PC-3 (cell line): ENCODE measurements around the gene BCLAF1.

ENCODE experiments used
- EZH2 ChIP-seq: fragments of 300-600 bp; sonication (generic); IDR thresholded peaks from one replicate; pipeline ENCODE4 v1.6.1; 2017; ENCODE audit warnings: antibody characterized with exemption, mild to moderate bottlenecking, low read length; ENCODE audit not compliant: unreplicated experiment
- TF ChIP-seq, protein P1 (sequence below): fragments of 300-600 bp; sonication (generic); conservative IDR thresholded peaks from 2 replicates; pipeline ENCODE4 v1.5.1; 2017; ENCODE audit warnings: antibody characterized with exemption, low read depth, mild to moderate bottlenecking, low read length

DNA sequence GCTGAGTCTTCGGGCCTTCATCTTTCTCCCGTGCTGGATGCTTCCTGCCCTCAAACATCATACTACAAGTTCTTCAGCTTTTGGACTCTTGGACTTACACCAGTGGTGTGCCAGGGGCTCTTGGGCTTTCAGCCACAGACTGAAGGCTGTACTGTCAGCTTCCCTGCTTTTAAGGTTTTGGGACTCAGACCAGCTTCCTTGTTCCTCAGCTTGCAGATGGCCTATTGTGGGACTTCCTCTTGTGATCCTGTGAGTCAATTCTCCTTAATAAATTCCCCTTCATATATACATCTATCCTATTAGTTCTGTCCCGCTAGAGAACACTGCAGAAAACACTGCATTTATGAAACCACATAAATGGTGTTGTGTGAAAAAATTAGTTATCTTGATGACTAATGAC is 13.9 kb upstream of the BCLAF1 start:
- TF ChIP-seq EZH2: no peak
- TF ChIP-seq, protein P1, sequence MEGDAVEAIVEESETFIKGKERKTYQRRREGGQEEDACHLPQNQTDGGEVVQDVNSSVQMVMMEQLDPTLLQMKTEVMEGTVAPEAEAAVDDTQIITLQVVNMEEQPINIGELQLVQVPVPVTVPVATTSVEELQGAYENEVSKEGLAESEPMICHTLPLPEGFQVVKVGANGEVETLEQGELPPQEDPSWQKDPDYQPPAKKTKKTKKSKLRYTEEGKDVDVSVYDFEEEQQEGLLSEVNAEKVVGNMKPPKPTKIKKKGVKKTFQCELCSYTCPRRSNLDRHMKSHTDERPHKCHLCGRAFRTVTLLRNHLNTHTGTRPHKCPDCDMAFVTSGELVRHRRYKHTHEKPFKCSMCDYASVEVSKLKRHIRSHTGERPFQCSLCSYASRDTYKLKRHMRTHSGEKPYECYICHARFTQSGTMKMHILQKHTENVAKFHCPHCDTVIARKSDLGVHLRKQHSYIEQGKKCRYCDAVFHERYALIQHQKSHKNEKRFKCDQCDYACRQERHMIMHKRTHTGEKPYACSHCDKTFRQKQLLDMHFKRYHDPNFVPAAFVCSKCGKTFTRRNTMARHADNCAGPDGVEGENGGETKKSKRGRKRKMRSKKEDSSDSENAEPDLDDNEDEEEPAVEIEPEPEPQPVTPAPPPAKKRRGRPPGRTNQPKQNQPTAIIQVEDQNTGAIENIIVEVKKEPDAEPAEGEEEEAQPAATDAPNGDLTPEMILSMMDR: no peak
